PC-9 (cell line): ENCODE data around the gene HDHD5. TPM values are rescaled to one million over a fixed set of nuclear protein-coding genes. Genes with fewer than 3 reads are reported as not detected.

Experiments used
- BruUV-seq: library from RNA; stranded (reverse); fragments of 400-500 nt; replicated peaks from 2 replicates; lab custom pipeline; 2021; lab: Mats Ljungman, UMichigan
- CTCF ChIA-PET: fragments of 300-600 bp; sonication (Branson Sonifier 250); formaldehyde crosslinking; loops from one replicate; lab custom pipeline; 2022; ENCODE audit warnings: antibody characterized with exemption; lab: Charles Lee
- POLR2A ChIA-PET: fragments of 300-600 bp; sonication (Branson Sonifier 250); formaldehyde crosslinking; loops from one replicate; lab custom pipeline; 2022; ENCODE audit warnings: antibody characterized with exemption; ENCODE audit not compliant: unreplicated experiment; lab: Charles Lee
- DNase-seq, 2 experiments: peaks; one replicate each; pipeline versions ENCODE4 v3.0.0 to v3.0.0-alpha.2; 2015 to 2022; ENCODE audit warnings: mixed read lengths in 1 of 2
- H2AFZ ChIP-seq: fragments of 200-600 bp; sonication (generic); 2 replicates; pipeline ENCODE4 v1.8.1; 2017; ENCODE audit warnings: antibody characterized with exemption
- H3F3A ChIP-seq: fragments of 200-600 bp; sonication (generic); 2 replicates; pipeline ENCODE4 v1.8.1; 2017; ENCODE audit warnings: antibody characterized with exemption, mild to moderate bottlenecking, low read depth; ENCODE audit not compliant: insufficient read depth
- H3K27ac ChIP-seq: fragments of 200-600 bp; sonication (generic); 2 replicates; pipeline ENCODE4 v1.6.1; 2016; ENCODE audit warnings: mixed run types
- H3K27me3 ChIP-seq: fragments of 200-600 bp; sonication (generic); 2 replicates; pipeline ENCODE4 v1.6.1; 2016; ENCODE audit warnings: low read depth, mixed run types; ENCODE audit not compliant: insufficient read depth
- H3K36me3 ChIP-seq: fragments of 200-600 bp; sonication (generic); 2 replicates; pipeline ENCODE4 v1.6.1; 2016; ENCODE audit warnings: low read depth, mixed run types
- H3K4me1 ChIP-seq: fragments of 200-600 bp; sonication (generic); replicated peaks from 2 replicates; pipeline ENCODE4 v1.6.1; 2016; ENCODE audit warnings: mixed run types; ENCODE audit not compliant: insufficient read depth
- H3K4me2 ChIP-seq: fragments of 200-600 bp; sonication (generic); 2 replicates; pipeline ENCODE4 v1.6.1; 2017; ENCODE audit warnings: mixed run types
- H3K4me3 ChIP-seq: fragments of 200-600 bp; sonication (generic); 2 replicates; pipeline ENCODE4 v1.6.1; 2016; ENCODE audit warnings: mixed run types
- H3K79me2 ChIP-seq: fragments of 200-600 bp; sonication (generic); 2 replicates; pipeline ENCODE4 v1.6.1; 2017; ENCODE audit warnings: low read depth, mixed run types
- H3K9me2 ChIP-seq: fragments of 200-600 bp; sonication (generic); 2 replicates; pipeline ENCODE4 v1.8.1; 2017; ENCODE audit warnings: mild to moderate bottlenecking; ENCODE audit not compliant: insufficient read depth
- H3K9me3 ChIP-seq: fragments of 200-600 bp; sonication (generic); 2 replicates; pipeline ENCODE4 v1.8.1; 2016; ENCODE audit warnings: low read depth; ENCODE audit not compliant: insufficient read depth
- H4K20me1 ChIP-seq: fragments of 200-600 bp; sonication (generic); 2 replicates; pipeline ENCODE4 v1.8.1; 2017; ENCODE audit not compliant: insufficient read depth
- EZH2 ChIP-seq: fragments of 200-600 bp; sonication (generic); IDR thresholded peaks from 2 replicates; pipeline ENCODE4 v1.8.0; 2017; ENCODE audit warnings: antibody characterized with exemption, low read depth
- intact Hi-C: fragments of 100-400 bp; cut with micrococcal nuclease; formaldehyde crosslinking; loops from one replicate; pipeline ENCODE4 v1.10.0; 2022; ENCODE audit not compliant: unreplicated experiment
- total RNA-seq: library from RNA; stranded (reverse); gene quantifications from 2 replicates; pipeline ENCODE4 v1.2.3, GENCODE V29; 2021
- TF ChIP-seq, protein P1 (sequence below): fragments of 200-600 bp; sonication (generic); conservative IDR thresholded peaks from 2 replicates; pipeline ENCODE4 v1.6.1; 2017; ENCODE audit warnings: mixed run types, antibody characterized with exemption, mild to moderate bottlenecking, moderate library complexity

HDHD5 gene
- total RNA-seq, 1 experiment from 2014 or later = 26.5 TPM

DNA sequence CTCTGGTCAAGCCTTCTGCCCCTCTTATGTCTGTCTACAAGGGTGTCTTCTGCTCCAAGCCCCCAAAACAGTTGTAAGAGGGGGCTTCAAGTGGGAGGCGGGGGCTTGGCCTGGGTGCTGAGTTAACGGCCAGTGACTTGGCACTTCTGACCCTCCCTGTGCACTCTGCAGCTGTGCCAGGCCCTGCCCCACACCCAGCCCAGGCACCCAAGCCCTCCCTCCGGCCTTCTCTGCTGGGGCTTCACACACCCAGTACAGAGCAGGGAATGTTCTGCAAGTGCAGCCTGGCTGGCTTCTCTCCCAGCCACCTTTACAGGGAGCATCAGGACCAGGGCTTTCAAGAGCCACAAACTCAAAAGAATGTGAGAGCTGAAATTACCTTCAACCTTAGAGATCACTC, 41.7 kb downstream of the HDHD5 start:
- CTCF ChIA-PET = no interaction called here
- DNase-seq = no peak
- H3K79me2 ChIP-seq = no peaks in the 10 kb centered on the region

GRCh38 chr22:17116572-17117330, 42.3 kb downstream of the HDHD5 start:
- intact Hi-C loops = no loop called here
- Histone ChIP-seq H3K27me3 (no peaks in the 10 kb centered on the region), H3K9me2 (no peaks in the 10 kb centered on the region), H3K4me2 (no peak overlapping the region), H4K20me1 (no peaks in the 10 kb centered on the region), H3K4me1 (no peaks in the 10 kb centered on the region), H3K27ac (no peak overlapping the region), H3K36me3 (no peaks in the 10 kb centered on the region), H3K9me3 (no peaks in the 10 kb centered on the region), H3K79me2 (no peaks in the 10 kb centered on the region), H3K4me3 (no peak overlapping the region), H3F3A (no peaks in the 10 kb centered on the region), H2AFZ (no peak overlapping the region)
- DNase-seq = no peak
- TF ChIP-seq EZH2 = no peak
- TF ChIP-seq, protein P1, sequence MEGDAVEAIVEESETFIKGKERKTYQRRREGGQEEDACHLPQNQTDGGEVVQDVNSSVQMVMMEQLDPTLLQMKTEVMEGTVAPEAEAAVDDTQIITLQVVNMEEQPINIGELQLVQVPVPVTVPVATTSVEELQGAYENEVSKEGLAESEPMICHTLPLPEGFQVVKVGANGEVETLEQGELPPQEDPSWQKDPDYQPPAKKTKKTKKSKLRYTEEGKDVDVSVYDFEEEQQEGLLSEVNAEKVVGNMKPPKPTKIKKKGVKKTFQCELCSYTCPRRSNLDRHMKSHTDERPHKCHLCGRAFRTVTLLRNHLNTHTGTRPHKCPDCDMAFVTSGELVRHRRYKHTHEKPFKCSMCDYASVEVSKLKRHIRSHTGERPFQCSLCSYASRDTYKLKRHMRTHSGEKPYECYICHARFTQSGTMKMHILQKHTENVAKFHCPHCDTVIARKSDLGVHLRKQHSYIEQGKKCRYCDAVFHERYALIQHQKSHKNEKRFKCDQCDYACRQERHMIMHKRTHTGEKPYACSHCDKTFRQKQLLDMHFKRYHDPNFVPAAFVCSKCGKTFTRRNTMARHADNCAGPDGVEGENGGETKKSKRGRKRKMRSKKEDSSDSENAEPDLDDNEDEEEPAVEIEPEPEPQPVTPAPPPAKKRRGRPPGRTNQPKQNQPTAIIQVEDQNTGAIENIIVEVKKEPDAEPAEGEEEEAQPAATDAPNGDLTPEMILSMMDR = no peak
- no TSS peak for BruUV-seq
- CTCF ChIA-PET = interaction anchor here (0.5 kb wide), 1 partner anchor 62 kb away, joined by 9 read pairs; no protein-coding TSS in a partner anchor
- POLR2A ChIA-PET = no interaction called here

More for the DNA sequence above, 41.7 kb downstream of the HDHD5 start:
- Histone ChIP-seq H3K4me1 (no peaks in the 10 kb centered on the region), H3K27me3 (no peaks in the 10 kb centered on the region), H3F3A (no peaks in the 10 kb centered on the region), H3K4me3 (no peak overlapping the region), H3K9me3 (no peaks in the 10 kb centered on the region), H3K36me3 (no peaks in the 10 kb centered on the region), H2AFZ (no peak overlapping the region), H3K4me2 (no peak overlapping the region), H3K9me2 (no peaks in the 10 kb centered on the region), H3K27ac (no peak overlapping the region), H4K20me1 (no peaks in the 10 kb centered on the region)
- no TSS peak for BruUV-seq
- intact Hi-C loops = no loop called here
- no peak for TF ChIP-seq EZH2
- TF ChIP-seq, protein P1 = no peak
- POLR2A ChIA-PET = no interaction called here

GRCh38 chr22:17115945-17116565, 43.0 kb downstream of the HDHD5 start:
- H4K20me1 ChIP-seq = no peaks in the 10 kb centered on the region
- no peaks in the 10 kb centered on the region for H3K27me3 ChIP-seq
- no peaks in the 10 kb centered on the region for H3K36me3 ChIP-seq
- H3K27ac ChIP-seq = no peak overlapping the region
- CTCF ChIA-PET = no interaction called here
- no peak for TF ChIP-seq EZH2
- TF ChIP-seq, protein P1 = no peak
- no peaks in the 10 kb centered on the region for H3F3A ChIP-seq
- POLR2A ChIA-PET = no interaction called here
- no peak overlapping the region for H3K4me3 ChIP-seq
- no peaks in the 10 kb centered on the region for H3K4me1 ChIP-seq
- H3K9me2 ChIP-seq = no peaks in the 10 kb centered on the region
- no peak overlapping the region for H3K4me2 ChIP-seq
- DNase-seq = no peak
- H3K79me2 ChIP-seq = no peaks in the 10 kb centered on the region
- BruUV-seq = no TSS peak
- no peaks in the 10 kb centered on the region for H3K9me3 ChIP-seq
- no peak overlapping the region for H2AFZ ChIP-seq
- intact Hi-C loops = no loop called here
